H1 (cell line): ENCODE results near the gene ARMC9. TPM values are rescaled to one million over a fixed set of nuclear protein-coding genes. Genes with fewer than 3 reads are reported as not detected.

ENCODE experiments used
- CTCF ChIA-PET: fragments of 300-600 bp; sonication (Branson Sonifier 250); formaldehyde crosslinking; loops from one replicate; lab custom pipeline; 2021; ENCODE audit not compliant: partially characterized antibody; lab: Charles Lee
- POLR2A ChIA-PET: fragments of 300-600 bp; sonication (Branson Sonifier 250); formaldehyde crosslinking; loops from one replicate; lab custom pipeline; 2021; ENCODE audit warnings: inconsistent platforms; ENCODE audit not compliant: partially characterized antibody; lab: Charles Lee
- DNase-seq, 2 experiments: peaks; one replicate each; pipeline versions ENCODE4 v3.0.0 to v3.0.0-alpha.2; 2010 to 2022; ENCODE audit warnings: low spot score in 2 of 2, low read depth in 1 of 2, mixed read lengths in 1 of 2
- FAIRE-seq: peaks from 2 replicates; lab custom pipeline; 2011; peaks lifted over from hg19 to GRCh38; lab: Jason Lieb, UNC
- H2AFZ ChIP-seq: 2 replicates; pipeline ENCODE4 v1.8.1; 2012; ENCODE audit warnings: low read length, inconsistent platforms
- H2AK5ac ChIP-seq: 2 replicates; pipeline ENCODE4 v1.6.1; 2013; ENCODE audit warnings: low read depth, low read length
- H2BK120ac ChIP-seq: replicated peaks from 2 replicates; pipeline ENCODE3; 2013; ENCODE audit warnings: low read depth, low read length, inconsistent platforms
- H2BK12ac ChIP-seq: 2 replicates; pipeline ENCODE4 v1.6.1; 2013; ENCODE audit warnings: low read depth, low read length
- H2BK15ac ChIP-seq: 2 replicates; pipeline ENCODE4 v1.6.1; 2013; ENCODE audit warnings: low read length
- H2BK20ac ChIP-seq: 2 replicates; pipeline ENCODE4 v1.6.1; 2013; ENCODE audit warnings: low read length
- H2BK5ac ChIP-seq: 2 replicates; pipeline ENCODE4 v1.6.1; 2013; ENCODE audit warnings: low read depth, low read length
- H3K14ac ChIP-seq: 2 replicates; pipeline ENCODE4 v1.6.1; 2013; ENCODE audit warnings: inconsistent platforms; ENCODE audit not compliant: insufficient read length
- H3K18ac ChIP-seq: 2 replicates; pipeline ENCODE4 v1.6.1; 2013; ENCODE audit warnings: low read length; ENCODE audit errors: extremely low read depth
- H3K23ac ChIP-seq: 2 replicates; pipeline ENCODE4 v1.6.1; 2013; ENCODE audit warnings: inconsistent platforms; ENCODE audit not compliant: insufficient read length
- H3K23me2 ChIP-seq: 2 replicates; pipeline ENCODE4 v1.6.1; 2013; ENCODE audit warnings: low read depth, low read length
- H3K27ac ChIP-seq: 2 replicates; pipeline ENCODE4 v1.6.1; 2011; ENCODE audit warnings: low read depth, low read length, inconsistent platforms
- H3K27me3 ChIP-seq, 4 experiments: replicated peaks in 1 of 4; 1 replicate in 1 of 4; 2 replicates in 3 of 4; pipeline versions ENCODE4 v1.6.1 to v1.8.1; 2011 to 2013; ENCODE audit warnings: low read length in 3 of 4, mild to moderate bottlenecking in 3 of 4, inconsistent platforms in 2 of 4, mixed read lengths in 2 of 4, moderate library complexity in 1 of 4; ENCODE audit not compliant: control insufficient read depth in 3 of 4, insufficient read depth in 3 of 4; ENCODE audit errors: extremely low read depth in 1 of 4
- H3K36me3 ChIP-seq, 4 experiments: 2 replicates each; pipeline versions ENCODE4 v1.6.1 to v1.8.1; 2011 to 2013; ENCODE audit warnings: mild to moderate bottlenecking in 4 of 4, low read length in 3 of 4, moderate library complexity in 2 of 4, control low read depth in 1 of 4, inconsistent platforms in 1 of 4; ENCODE audit not compliant: insufficient read depth in 4 of 4, control insufficient read depth in 2 of 4
- H3K4ac ChIP-seq: replicated peaks from 2 replicates; pipeline ENCODE3; 2013; ENCODE audit warnings: low read length, low read depth, mixed read lengths, inconsistent platforms; ENCODE audit not compliant: insufficient read length
- H3K4me1 ChIP-seq, 4 experiments: replicated peaks in 1 of 4; 1 replicate in 1 of 4; 2 replicates in 3 of 4; pipeline versions ENCODE4 v1.6.1 to v1.8.1; 2011 to 2013; ENCODE audit warnings: low read length in 3 of 4, inconsistent platforms in 2 of 4, mixed read lengths in 1 of 4; ENCODE audit not compliant: insufficient read depth in 4 of 4, control insufficient read depth in 3 of 4
- H3K4me2 ChIP-seq, 2 experiments: 2 replicates each; pipeline versions ENCODE4 v1.6.1 to v1.8.1; 2011 to 2013; ENCODE audit warnings: low read depth in 2 of 2, low read length in 2 of 2, control low read depth in 1 of 2, inconsistent platforms in 1 of 2, mild to moderate bottlenecking in 1 of 2; ENCODE audit not compliant: insufficient read depth in 1 of 2
- H3K4me3 ChIP-seq, 4 experiments: fragments of 200-600, 300-600 bp in 1 of 4; sonication (generic), shearing (Covaris generic), sonication (Bioruptor Twin) in 1 of 4; 2 replicates each; pipeline versions ENCODE4 v1.5.1 to v1.8.1; 2011 to 2016; ENCODE audit warnings: low read length in 4 of 4, low read depth in 3 of 4, control low read depth in 2 of 4, inconsistent platforms in 2 of 4, mild to moderate bottlenecking in 2 of 4, mixed read lengths in 1 of 4, moderate library complexity in 1 of 4; ENCODE audit not compliant: insufficient read depth in 2 of 4; ENCODE audit errors: extremely low read depth in 1 of 4
- H3K56ac ChIP-seq: replicated peaks from 2 replicates; pipeline ENCODE3; 2013; ENCODE audit warnings: low read depth, mild to moderate bottlenecking, mixed read lengths, low read length, inconsistent platforms; ENCODE audit not compliant: insufficient read length
- H3K79me1 ChIP-seq: 2 replicates; pipeline ENCODE4 v1.6.1; 2013; ENCODE audit warnings: low read depth, low read length, control low read depth
- H3K79me2 ChIP-seq, 2 experiments: 2 replicates each; pipeline versions ENCODE4 v1.6.1 to v1.8.1; 2012 to 2013; ENCODE audit warnings: low read length in 2 of 2, mild to moderate bottlenecking in 2 of 2, inconsistent platforms in 1 of 2; ENCODE audit not compliant: insufficient read depth in 2 of 2, control insufficient read depth in 1 of 2
- H3K9ac ChIP-seq, 4 experiments: replicated peaks in 1 of 4; 1 replicate in 1 of 4; 2 replicates in 3 of 4; pipeline versions ENCODE4 v1.6.1 to v1.8.1; 2011 to 2013; ENCODE audit warnings: low read depth in 3 of 4, low read length in 3 of 4, control low read depth in 2 of 4, mild to moderate bottlenecking in 2 of 4, moderate library complexity in 2 of 4, inconsistent platforms in 1 of 4; ENCODE audit errors: extremely low read depth in 1 of 4
- H3K9me3 ChIP-seq, 2 experiments: 2 replicates each; pipeline versions ENCODE4 v1.6.1 to v1.8.1; 2012 to 2013; ENCODE audit warnings: mild to moderate bottlenecking in 2 of 2, moderate library complexity in 2 of 2, control low read depth in 1 of 2, inconsistent platforms in 1 of 2, low read depth in 1 of 2, low read length in 1 of 2, mixed read lengths in 1 of 2; ENCODE audit not compliant: insufficient read depth in 2 of 2
- H4K20me1 ChIP-seq, 2 experiments: replicated peaks in 1 of 2; 2 replicates each; pipeline versions ENCODE3 to v1.8.1; 2011 to 2013; ENCODE audit warnings: inconsistent platforms in 2 of 2, low read length in 2 of 2, mild to moderate bottlenecking in 1 of 2; ENCODE audit not compliant: insufficient read depth in 2 of 2, control insufficient read depth in 1 of 2
- H4K5ac ChIP-seq: 2 replicates; pipeline ENCODE4 v1.6.1; 2013; ENCODE audit warnings: low read length, low read depth, mixed read lengths, inconsistent platforms; ENCODE audit not compliant: insufficient read length
- H4K8ac ChIP-seq: 2 replicates; pipeline ENCODE4 v1.8.0; 2013; ENCODE audit warnings: mild to moderate bottlenecking, moderate library complexity, low read length, inconsistent platforms; ENCODE audit not compliant: insufficient read depth; ENCODE audit errors: extremely low read depth
- H4K91ac ChIP-seq: replicated peaks from 2 replicates; pipeline ENCODE3; 2013; ENCODE audit warnings: low read length, mixed read lengths, inconsistent platforms; ENCODE audit not compliant: insufficient read length
- BRCA1 ChIP-seq: IDR thresholded peaks from 2 replicates; pipeline ENCODE4 v1.6.1; 2012; ENCODE audit warnings: low read depth, low read length, improper control_type of control experiment
- FOSL1 ChIP-seq: IDR thresholded peaks from 2 replicates; pipeline ENCODE4 v1.6.1; 2011; ENCODE audit warnings: mild to moderate bottlenecking, low read depth, low read length, moderate library complexity; ENCODE audit not compliant: insufficient read depth
- SIX5 ChIP-seq: IDR thresholded peaks from 2 replicates; pipeline ENCODE4 v1.6.1; 2011; ENCODE audit warnings: mild to moderate bottlenecking, low read depth, low read length
- SP2 ChIP-seq: IDR thresholded peaks from 2 replicates; pipeline ENCODE4 v1.6.1; 2012; ENCODE audit warnings: mild to moderate bottlenecking, low read length, inconsistent platforms
- SUZ12 ChIP-seq: fragments of 200-600 bp; sonication (generic); IDR thresholded peaks from 2 replicates; pipeline ENCODE4 v1.6.1; 2012; ENCODE audit warnings: mild to moderate bottlenecking, inconsistent platforms, low read length, moderate library complexity, mixed read lengths
- WGBS, 2 experiments: shearing (Covaris generic) in 1 of 2; methylation state at CpG; one replicate each; pipeline versions ENCODE4 v1.1.6 to v1.1.7; 2013 to 2015; ENCODE audit warnings: low lambda C conversion rate in 2 of 2, mixed read lengths in 2 of 2, inconsistent platforms in 1 of 2, low coverage in 1 of 2, missing lambda C conversion rate in 1 of 2; ENCODE audit not compliant: insufficient replicate concordance in 2 of 2, insufficient coverage in 1 of 2, insufficient read length in 1 of 2; ENCODE audit errors: extremely low coverage in 1 of 2, missing lambda C conversion rate in 1 of 2; 5-methylcytosine and 5-hydroxymethylcytosine counted together
- polyA plus RNA-seq, 7 experiments: library from polyadenylated mRNA; depleted of rRNA in 3 of 7; stranded (reverse) in 5 of 7; unstranded in 2 of 7; fragments of >200 nt in 5 of 7; fragments of 200-250 nt in 2 of 7; gene quantifications; 1 replicate in 5 of 7; 2 replicates in 1 of 7; 4 replicates in 1 of 7; pipeline versions ENCODE4 v1.2.1 to v1.2.3, GENCODE V29; 2011 to 2013; ENCODE audit warnings: missing spikeins in 2 of 7, mixed read lengths in 2 of 7
- total RNA-seq: library from RNA; stranded (reverse); fragmentation: NEBNext Ultra II Directional; extraction: Animal tissue kit (Norgen Biotek cat#: 25700); gene quantifications from 2 replicates; pipeline ENCODE4 v1.2.1, GENCODE V29; 2021

Gene ARMC9
- total and polyA plus RNA-seq, 2 of the 8 experiments (the other 6 are each of a cell fraction or from before 2014, with no cell fraction given): 23.2 to 36.1 TPM

- Histone ChIP-seq H3K9ac (no peak overlapping the region), H2BK120ac (no peak overlapping the region), H3K79me1 (no peaks in the 10 kb centered on the region), H3K79me2 (no peaks in the 10 kb centered on the region), H3K23me2 (no peaks in the 10 kb centered on the region; the same call in 1 of the 2 replicates), H2BK20ac (no peak overlapping the region), H3K56ac (no peak overlapping the region), H4K91ac (no peak overlapping the region), H3K27me3 (no peaks in the 10 kb centered on the region), H3K14ac (no peak overlapping the region), H2BK15ac (no peak overlapping the region), H4K8ac (no peak overlapping the region), H3K4ac (peak overlapping the region; percentile 85), H2BK12ac (no peak overlapping the region), H3K4me3 (no peak overlapping the region), H3K18ac (no peak overlapping the region), H3K23ac (no peak overlapping the region), H3K4me2 (no peak overlapping the region), H2AFZ (no peak overlapping the region), H4K20me1 (no peaks in the 10 kb centered on the region), H4K5ac (no peak overlapping the region), H3K9me3 (no peaks in the 10 kb centered on the region), H2BK5ac (no peak overlapping the region), H3K4me1 (peaks cover 0 to 6% (median 3%) of the 10 kb centered on the region in 4 experiments; a peak in 6 of 7 replicates), H3K36me3 (no peaks in the 10 kb centered on the region), H2AK5ac (peak overlapping the region; percentile 24; the same call in 1 of the 2 replicates), H3K27ac (no peak overlapping the region)
- CTCF ChIA-PET: interaction anchor here (0.6 kb wide), 1 partner anchor 76 kb away, joined by 4 read pairs; no protein-coding TSS in a partner anchor
- WGBS, 2 experiments: 88% methylated on average over 5 of the region's 6 CpGs; no CpG with 5 or more reads in 1 of the 2 experiments
- no peak for TF ChIP-seq SUZ12
- no peak for TF ChIP-seq BRCA1
- TF ChIP-seq SP2: no peak
- TF ChIP-seq SIX5: no peak
- TF ChIP-seq FOSL1: no peak
- no peak for DNase-seq
- no peak for FAIRE-seq
- POLR2A ChIA-PET: no interaction called here
These were observed 155.0 kb downstream of the ARMC9 start for GRCh38 chr2:231353469-231353868.
